Measurements from ENCODE around the gene NTN3.
A peak's percentile ranks its signal among the peaks of the same experiment; 100 is the strongest.

Gene NTN3

DNA sequence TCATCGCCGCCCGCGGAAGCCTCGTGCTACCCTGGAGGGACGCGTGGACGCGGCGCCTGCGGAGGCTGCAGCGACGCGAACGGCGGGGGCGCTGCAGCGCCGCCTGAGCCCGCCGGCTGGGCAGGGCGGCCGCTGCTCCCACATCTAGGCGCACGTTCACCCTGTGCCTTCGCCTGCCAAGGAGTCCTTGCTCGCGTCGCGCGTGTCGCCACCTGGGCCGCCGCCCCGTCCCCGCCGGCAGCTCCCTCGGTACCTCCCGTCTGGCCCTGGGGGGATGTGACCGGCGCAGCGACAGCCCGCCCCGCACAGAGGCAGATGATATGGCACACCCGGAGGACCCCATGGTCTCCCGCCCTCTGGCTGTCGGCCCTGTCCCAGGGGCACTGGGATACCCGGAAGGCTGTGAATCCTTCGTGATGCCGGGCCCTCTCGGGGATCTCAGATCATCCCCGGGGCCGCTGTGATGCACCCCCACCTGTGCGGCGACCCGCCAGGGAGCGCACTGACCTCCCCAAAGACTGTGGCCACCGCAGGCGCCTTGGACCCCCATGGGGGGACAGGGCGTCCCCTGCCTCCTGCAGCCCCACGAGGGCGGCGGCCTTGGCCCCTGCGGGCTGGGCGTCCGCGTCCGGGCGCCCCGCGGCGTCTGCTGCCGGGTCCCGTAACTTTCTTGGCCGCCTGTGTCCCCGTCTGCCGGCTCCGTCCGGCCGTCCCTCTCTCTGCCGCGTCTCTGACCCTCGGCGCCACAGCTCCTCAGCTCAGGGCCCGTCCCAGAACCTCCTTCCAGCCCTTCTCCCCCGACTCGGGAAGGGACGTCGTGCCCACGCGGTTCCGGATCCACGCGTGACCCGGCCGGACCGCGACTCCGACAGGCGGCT lies 3.1 kb downstream of the NTN3 start:
- no CpG with 5 or more reads among the region's 100 CpGs for WGBS (ENCODE audit: extremely low coverage, insufficient coverage, insufficient read length)
- DNase-seq: peak; percentile 41 to 62

DNA sequence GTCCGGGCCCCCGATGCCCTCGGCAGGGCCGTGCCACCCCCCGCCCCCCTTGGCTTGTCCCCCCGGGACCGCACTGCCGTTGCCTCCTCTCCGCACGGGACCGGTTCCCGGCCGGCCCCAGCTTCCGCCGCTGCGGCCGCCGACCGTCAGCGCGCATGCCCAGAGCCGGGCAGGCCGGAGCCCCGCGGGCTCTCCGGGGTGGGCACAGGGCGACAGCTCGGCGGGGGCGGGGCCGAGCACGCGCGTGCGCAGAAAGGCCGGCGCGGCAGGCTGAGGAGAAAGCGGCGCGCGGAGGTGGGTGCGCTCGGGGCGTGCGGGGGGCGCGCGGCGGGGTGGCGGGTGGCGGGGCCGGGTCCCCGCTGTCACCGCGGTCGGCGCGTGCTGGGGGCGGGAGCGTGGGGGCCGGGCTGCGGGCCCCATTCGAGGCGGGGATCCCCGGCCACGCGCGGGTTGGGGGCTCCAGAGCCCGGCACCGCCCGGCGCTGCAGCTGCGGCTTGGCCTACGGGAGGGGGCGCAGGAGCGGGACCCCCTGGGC lies 3.8 kb downstream of the NTN3 start, which contains the start of gene TBC1D24:
Gene TBC1D24 (plus strand): TSS at position 251 of the 536 bp plus-strand sequence. CDS start 21,022 bp downstream, outside the sequence.
- peak within 1 kb of the TSS; percentile 77 for H2BK120ac ChIP-seq (ENCODE audit: insufficient read depth, low read length, poor library complexity)
- H3K4me1 ChIP-seq (ENCODE audit: control insufficient read depth in 1 of 2, insufficient read depth in 2 of 2, low read length in 2 of 2): peaks cover 22 to 24% of the 10 kb centered on the region in 2 experiments
- H3K9ac ChIP-seq (ENCODE audit: low read length): peak within 1 kb of the TSS; percentile 87
- no peak within 1 kb of the TSS for H2BK5ac ChIP-seq (ENCODE audit: low read depth, low read length, poor library complexity)
- no peak within 1 kb of the TSS for H3K23ac ChIP-seq (ENCODE audit: low read length)
- H2AK5ac ChIP-seq (ENCODE audit: low read length): peak within 1 kb of the TSS; percentile 76
- peak; percentile 77 to 91 for DNase-seq
- H3K79me1 ChIP-seq (ENCODE audit: low read length): peaks cover 5% of the 10 kb centered on the region
- no peaks in the 10 kb centered on the region for H3K36me3 ChIP-seq (ENCODE audit: control insufficient read depth in 1 of 2, insufficient read depth in 2 of 2, low read length in 2 of 2)
- H4K91ac ChIP-seq (ENCODE audit: low read depth, low read length): peak within 1 kb of the TSS; percentile 97
- peak within 1 kb of the TSS; percentile 78 for H3K4me3 ChIP-seq (ENCODE audit: low read depth, low read length)
- H3K4me2 ChIP-seq (ENCODE audit: low read length): peak within 1 kb of the TSS; percentile 97
- no peak within 1 kb of the TSS for H3K27ac ChIP-seq (ENCODE audit: low read depth, low read length)
- peak within 1 kb of the TSS; percentile 96 for H3K14ac ChIP-seq (ENCODE audit: low read length)
- H2AFZ ChIP-seq (ENCODE audit: insufficient read depth, low read length, poor library complexity): peak within 1 kb of the TSS; percentile 98
- H4K8ac ChIP-seq (ENCODE audit: low read depth, low read length): peak within 1 kb of the TSS; percentile 98
- H3K18ac ChIP-seq (ENCODE audit: low read length): peak within 1 kb of the TSS; percentile 98
- H3K79me2 ChIP-seq (ENCODE audit: control insufficient read depth, insufficient read depth, low read length, poor library complexity): peaks cover 6% of the 10 kb centered on the region
- WGBS (ENCODE audit: extremely low coverage, insufficient coverage, insufficient read length): no CpG with 5 or more reads among the region's 77 CpGs
- H3K27me3 ChIP-seq (ENCODE audit: insufficient read depth, low read length): peaks cover 39% of the 10 kb centered on the region
- peak within 1 kb of the TSS; percentile 83 for H3K4ac ChIP-seq (ENCODE audit: low read depth, low read length)
- H2BK12ac ChIP-seq (ENCODE audit: low read length): peak within 1 kb of the TSS; percentile 34
- peaks cover 4% of the 10 kb centered on the region for H3K9me3 ChIP-seq (ENCODE audit: insufficient read depth, low read depth, low read length)
- H4K12ac ChIP-seq (ENCODE audit: low read depth, low read length): peak within 1 kb of the TSS; percentile 96

More for the DNA sequence above, 3.1 kb downstream of the NTN3 start:
- peak overlapping the region; percentile 96 for H4K12ac ChIP-seq (ENCODE audit: low read depth, low read length)
- peak overlapping the region; percentile 87 for H3K9ac ChIP-seq (ENCODE audit: low read length)
- peaks cover 22 to 24% of the 10 kb centered on the region in 2 experiments for H3K4me1 ChIP-seq (ENCODE audit: control insufficient read depth in 1 of 2, insufficient read depth in 2 of 2, low read length in 2 of 2)
- H2BK120ac ChIP-seq (ENCODE audit: insufficient read depth, low read length, poor library complexity): peak overlapping the region; percentile 77
- H3K14ac ChIP-seq (ENCODE audit: low read length): peak overlapping the region; percentile 96
- peak overlapping the region; percentile 76 for H2AK5ac ChIP-seq (ENCODE audit: low read length)
- H3K4ac ChIP-seq (ENCODE audit: low read depth, low read length): peak overlapping the region; percentile 83
- H3K79me2 ChIP-seq (ENCODE audit: control insufficient read depth, insufficient read depth, low read length, poor library complexity): peaks cover 6% of the 10 kb centered on the region
- H3K18ac ChIP-seq (ENCODE audit: low read length): peak overlapping the region; percentile 98
- no peak overlapping the region for H3K23ac ChIP-seq (ENCODE audit: low read length)
- H3K9me3 ChIP-seq (ENCODE audit: insufficient read depth, low read depth, low read length): peaks cover 7% of the 10 kb centered on the region
- H3K27me3 ChIP-seq (ENCODE audit: insufficient read depth, low read length): peaks cover 44% of the 10 kb centered on the region
- H3K27ac ChIP-seq (ENCODE audit: low read depth, low read length): no peak overlapping the region
- H4K91ac ChIP-seq (ENCODE audit: low read depth, low read length): peak overlapping the region; percentile 97
- H4K8ac ChIP-seq (ENCODE audit: low read depth, low read length): peak overlapping the region; percentile 98
- H3K4me2 ChIP-seq (ENCODE audit: low read length): peak overlapping the region; percentile 97
- H2AFZ ChIP-seq (ENCODE audit: insufficient read depth, low read length, poor library complexity): peak overlapping the region; percentile 98
- peak overlapping the region; percentile 34 for H2BK12ac ChIP-seq (ENCODE audit: low read length)
- no peaks in the 10 kb centered on the region for H3K36me3 ChIP-seq (ENCODE audit: control insufficient read depth in 1 of 2, insufficient read depth in 2 of 2, low read length in 2 of 2)
- H3K4me3 ChIP-seq (ENCODE audit: low read depth, low read length): peak overlapping the region; percentile 78
- no peak overlapping the region for H2BK5ac ChIP-seq (ENCODE audit: low read depth, low read length, poor library complexity)
- H3K79me1 ChIP-seq (ENCODE audit: low read length): peaks cover 5% of the 10 kb centered on the region

- Histone ChIP-seq H2AK5ac (ENCODE audit: low read length) (no peak overlapping the region), H3K23ac (ENCODE audit: low read length) (no peak overlapping the region), H3K4ac (ENCODE audit: low read depth, low read length) (peak overlapping the region; percentile 4), H3K27ac (ENCODE audit: low read depth, low read length) (no peak overlapping the region), H4K8ac (ENCODE audit: low read depth, low read length) (peak overlapping the region; percentile 26), H3K4me2 (ENCODE audit: low read length) (peak overlapping the region; percentile 97), H3K4me3 (ENCODE audit: low read depth, low read length) (peak overlapping the region; percentile 76), H3K18ac (ENCODE audit: low read length) (peak overlapping the region; percentile 29), H3K27me3 (ENCODE audit: insufficient read depth, low read length) (peaks cover 31% of the 10 kb centered on the region), H3K9me3 (ENCODE audit: insufficient read depth, low read depth, low read length) (peaks cover 4% of the 10 kb centered on the region), H3K4me1 (ENCODE audit: control insufficient read depth in 1 of 2, insufficient read depth in 2 of 2, low read length in 2 of 2) (peaks cover 22 to 24% of the 10 kb centered on the region in 2 experiments), H3K79me2 (ENCODE audit: control insufficient read depth, insufficient read depth, low read length, poor library complexity) (peaks cover 6% of the 10 kb centered on the region), H3K79me1 (ENCODE audit: low read length) (peaks cover 5% of the 10 kb centered on the region), H4K12ac (ENCODE audit: low read depth, low read length) (peak overlapping the region; percentile 56), H2AFZ (ENCODE audit: insufficient read depth, low read length, poor library complexity) (no peak overlapping the region), H2BK12ac (ENCODE audit: low read length) (no peak overlapping the region), H3K9ac (ENCODE audit: low read length) (peak overlapping the region; percentile 72), H2BK5ac (ENCODE audit: low read depth, low read length, poor library complexity) (no peak overlapping the region), H2BK120ac (ENCODE audit: insufficient read depth, low read length, poor library complexity) (no peak overlapping the region), H4K91ac (ENCODE audit: low read depth, low read length) (peak overlapping the region; percentile 65), H3K14ac (ENCODE audit: low read length) (peak overlapping the region; percentile 28), H3K36me3 (ENCODE audit: control insufficient read depth in 1 of 2, insufficient read depth in 2 of 2, low read length in 2 of 2) (no peaks in the 10 kb centered on the region)
- no CpG with 5 or more reads among the region's 55 CpGs for WGBS (ENCODE audit: extremely low coverage, insufficient coverage, insufficient read length)
- peak in 1 of 2 donors; percentile 50 for DNase-seq
Observed at GRCh38 chr16:2475413-2476344, 4.6 kb downstream of the NTN3 start.

DNA sequence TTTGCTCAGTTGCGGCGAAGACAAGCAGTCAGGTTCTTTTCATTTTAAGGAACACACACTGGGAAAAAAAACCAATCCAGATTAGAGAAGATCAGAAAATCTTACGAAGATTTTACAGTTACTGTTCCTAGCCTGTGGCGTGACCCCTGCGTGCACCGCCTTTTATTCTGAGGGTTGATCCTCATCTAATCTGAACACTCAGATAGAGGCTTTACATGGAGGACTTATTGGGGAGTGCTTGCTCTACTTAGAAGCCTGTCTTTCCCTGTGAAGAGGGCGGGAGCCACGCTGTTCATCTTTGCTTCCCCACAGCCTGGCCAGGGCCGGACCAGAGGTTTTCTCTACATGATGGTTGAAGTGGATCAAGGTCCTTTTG lies 5.2 kb downstream of the NTN3 start:
- no peak overlapping the region for H3K9ac ChIP-seq (ENCODE audit: low read length)
- no peak overlapping the region for H2BK12ac ChIP-seq (ENCODE audit: low read length)
- no peak for DNase-seq
- H3K4me1 ChIP-seq (ENCODE audit: control insufficient read depth in 1 of 2, insufficient read depth in 2 of 2, low read length in 2 of 2): peaks cover 20 to 23% of the 10 kb centered on the region in 2 experiments
- H2BK120ac ChIP-seq (ENCODE audit: insufficient read depth, low read length, poor library complexity): no peak overlapping the region
- H3K4me2 ChIP-seq (ENCODE audit: low read length): no peak overlapping the region
- no peak overlapping the region for H2AK5ac ChIP-seq (ENCODE audit: low read length)
- H3K9me3 ChIP-seq (ENCODE audit: insufficient read depth, low read depth, low read length): peaks cover 4% of the 10 kb centered on the region
- H3K4me3 ChIP-seq (ENCODE audit: low read depth, low read length): no peak overlapping the region
- no peak overlapping the region for H3K14ac ChIP-seq (ENCODE audit: low read length)
- no peak overlapping the region for H3K23ac ChIP-seq (ENCODE audit: low read length)
- H2BK5ac ChIP-seq (ENCODE audit: low read depth, low read length, poor library complexity): no peak overlapping the region
- no peak overlapping the region for H3K18ac ChIP-seq (ENCODE audit: low read length)
- no peak overlapping the region for H4K12ac ChIP-seq (ENCODE audit: low read depth, low read length)
- no peak overlapping the region for H3K4ac ChIP-seq (ENCODE audit: low read depth, low read length)
- H4K91ac ChIP-seq (ENCODE audit: low read depth, low read length): no peak overlapping the region
- no peak overlapping the region for H2AFZ ChIP-seq (ENCODE audit: insufficient read depth, low read length, poor library complexity)
- peaks cover 28% of the 10 kb centered on the region for H3K27me3 ChIP-seq (ENCODE audit: insufficient read depth, low read length)
- no peak overlapping the region for H4K8ac ChIP-seq (ENCODE audit: low read depth, low read length)
- peaks cover 5% of the 10 kb centered on the region for H3K79me1 ChIP-seq (ENCODE audit: low read length)
- WGBS (ENCODE audit: extremely low coverage, insufficient coverage, insufficient read length): no CpG with 5 or more reads among the region's 9 CpGs
- no peaks in the 10 kb centered on the region for H3K36me3 ChIP-seq (ENCODE audit: control insufficient read depth in 1 of 2, insufficient read depth in 2 of 2, low read length in 2 of 2)
- H3K79me2 ChIP-seq (ENCODE audit: control insufficient read depth, insufficient read depth, low read length, poor library complexity): peaks cover 6% of the 10 kb centered on the region
- no peak overlapping the region for H3K27ac ChIP-seq (ENCODE audit: low read depth, low read length)
